ENCODE results near the gene TCERG1L. TPM values are rescaled to one million over a fixed set of nuclear protein-coding genes. Genes with fewer than 3 reads are reported as not detected.

Gene TCERG1L
- total RNA-seq, 2 donors from 2014 or later, result not detected

GRCh38 chr10:131231965-131232541, 79.5 kb downstream of the TCERG1L start:
- ATAC-seq (no peak), DNase-seq (no peak)
- Mint-ChIP-seq H3K4me1 (no peaks in the 10 kb centered on the region), H3K27ac (no peak overlapping the region), H3K36me3 (ENCODE audit: low read depth) (no peaks in the 10 kb centered on the region), H3K27me3 (peaks cover 4% of the 10 kb centered on the region), H3K4me3 (no peak overlapping the region)
- H3K9me3 ChIP-seq (ENCODE audit: control insufficient read depth, low read length, poor library complexity, severe bottlenecking), result no peaks in the 10 kb centered on the region

- Mint-ChIP-seq H3K4me1 (no peaks in the 10 kb centered on the region), H3K27ac (no peak overlapping the region), H3K27me3 (peaks cover 3% of the 10 kb centered on the region), H3K36me3 (ENCODE audit: low read depth) (no peaks in the 10 kb centered on the region), H3K4me3 (no peak overlapping the region)
- ATAC-seq, result no peak
- no peak for DNase-seq
- no peaks in the 10 kb centered on the region for H3K9me3 ChIP-seq (ENCODE audit: control insufficient read depth, low read length, poor library complexity, severe bottlenecking)
These were observed 80.1 kb downstream of the TCERG1L start for GRCh38 chr10:131231323-131231964.

- Mint-ChIP-seq H3K27ac (no peak overlapping the region), H3K27me3 (no peaks in the 10 kb centered on the region), H3K4me1 (no peaks in the 10 kb centered on the region), H3K36me3 (ENCODE audit: low read depth) (no peaks in the 10 kb centered on the region), H3K4me3 (no peak overlapping the region)
- no peaks in the 10 kb centered on the region for H3K9me3 ChIP-seq (ENCODE audit: control insufficient read depth, low read length, poor library complexity, severe bottlenecking)
- DNase-seq (no peak), ATAC-seq (no peak)
These were observed 80.7 kb downstream of the TCERG1L start for GRCh38 chr10:131230641-131231322.

GRCh38 chr10:131230166-131230565, 81.4 kb downstream of the TCERG1L start:
- no peaks in the 10 kb centered on the region for H3K4me1 Mint-ChIP-seq
- no peak for ATAC-seq
- no peak for DNase-seq
- no peaks in the 10 kb centered on the region for H3K9me3 ChIP-seq (ENCODE audit: control insufficient read depth, low read length, poor library complexity, severe bottlenecking)
- H3K27ac Mint-ChIP-seq, result no peak overlapping the region
- no peaks in the 10 kb centered on the region for H3K27me3 Mint-ChIP-seq
- no peaks in the 10 kb centered on the region for H3K36me3 Mint-ChIP-seq (ENCODE audit: low read depth)
- no peak overlapping the region for H3K4me3 Mint-ChIP-seq

- no peaks in the 10 kb centered on the region for H3K9me3 ChIP-seq (ENCODE audit: control insufficient read depth, low read length, poor library complexity, severe bottlenecking)
- Mint-ChIP-seq H3K36me3 (ENCODE audit: low read depth) (no peaks in the 10 kb centered on the region), H3K4me1 (no peaks in the 10 kb centered on the region), H3K27ac (no peak overlapping the region), H3K4me3 (no peak overlapping the region), H3K27me3 (no peaks in the 10 kb centered on the region)
- DNase-seq (no peak), ATAC-seq (no peak)
These were observed 84.3 kb downstream of the TCERG1L start for GRCh38 chr10:131227163-131227740.

- no peaks in the 10 kb centered on the region for H3K9me3 ChIP-seq (ENCODE audit: control insufficient read depth, low read length, poor library complexity, severe bottlenecking)
- DNase-seq (no peak), ATAC-seq (no peak)
- H3K27ac Mint-ChIP-seq, result no peak overlapping the region
- no peak overlapping the region for H3K4me3 Mint-ChIP-seq
- H3K27me3 Mint-ChIP-seq, result no peaks in the 10 kb centered on the region
- no peaks in the 10 kb centered on the region for H3K4me1 Mint-ChIP-seq
- no peaks in the 10 kb centered on the region for H3K36me3 Mint-ChIP-seq (ENCODE audit: low read depth)
These were observed 84.9 kb downstream of the TCERG1L start for GRCh38 chr10:131226446-131227162.

GRCh38 chr10:131224106-131224505, 87.4 kb downstream of the TCERG1L start:
- Mint-ChIP-seq H3K27ac (no peak overlapping the region), H3K36me3 (ENCODE audit: low read depth) (no peaks in the 10 kb centered on the region), H3K27me3 (no peaks in the 10 kb centered on the region), H3K4me3 (no peak overlapping the region), H3K4me1 (no peaks in the 10 kb centered on the region)
- no peak for ATAC-seq
- DNase-seq, result no peak
- no peaks in the 10 kb centered on the region for H3K9me3 ChIP-seq (ENCODE audit: control insufficient read depth, low read length, poor library complexity, severe bottlenecking)

- Mint-ChIP-seq H3K4me1 (no peaks in the 10 kb centered on the region), H3K27me3 (no peaks in the 10 kb centered on the region), H3K36me3 (ENCODE audit: low read depth) (no peaks in the 10 kb centered on the region), H3K4me3 (no peak overlapping the region), H3K27ac (no peak overlapping the region)
- DNase-seq (no peak), ATAC-seq (no peak)
- H3K9me3 ChIP-seq (ENCODE audit: control insufficient read depth, low read length, poor library complexity, severe bottlenecking), result no peaks in the 10 kb centered on the region
These were observed 88.1 kb downstream of the TCERG1L start for GRCh38 chr10:131223422-131223821.

GRCh38 chr10:131222986-131223385, 88.5 kb downstream of the TCERG1L start:
- no peaks in the 10 kb centered on the region for H3K9me3 ChIP-seq (ENCODE audit: control insufficient read depth, low read length, poor library complexity, severe bottlenecking)
- DNase-seq, result no peak
- H3K4me3 Mint-ChIP-seq, result no peak overlapping the region
- H3K4me1 Mint-ChIP-seq, result no peaks in the 10 kb centered on the region
- no peaks in the 10 kb centered on the region for H3K27me3 Mint-ChIP-seq
- H3K27ac Mint-ChIP-seq, result no peak overlapping the region
- H3K36me3 Mint-ChIP-seq (ENCODE audit: low read depth), result no peaks in the 10 kb centered on the region
- ATAC-seq, result no peak

- Mint-ChIP-seq H3K4me1 (no peaks in the 10 kb centered on the region), H3K27me3 (no peaks in the 10 kb centered on the region), H3K4me3 (no peak overlapping the region), H3K36me3 (ENCODE audit: low read depth) (no peaks in the 10 kb centered on the region), H3K27ac (no peak overlapping the region)
- no peak for DNase-seq
- H3K9me3 ChIP-seq (ENCODE audit: control insufficient read depth, low read length, poor library complexity, severe bottlenecking), result no peaks in the 10 kb centered on the region
- no peak for ATAC-seq
These were observed 89.8 kb downstream of the TCERG1L start for GRCh38 chr10:131221632-131222277.

- DNase-seq, result no peak
- no peaks in the 10 kb centered on the region for H3K27me3 Mint-ChIP-seq
- no peak overlapping the region for H3K27ac Mint-ChIP-seq
- no peak overlapping the region for H3K4me3 Mint-ChIP-seq
- ATAC-seq, result no peak
- no peaks in the 10 kb centered on the region for H3K36me3 Mint-ChIP-seq (ENCODE audit: low read depth)
- H3K4me1 Mint-ChIP-seq, result no peaks in the 10 kb centered on the region
- no peaks in the 10 kb centered on the region for H3K9me3 ChIP-seq (ENCODE audit: control insufficient read depth, low read length, poor library complexity, severe bottlenecking)
These were observed 90.8 kb downstream of the TCERG1L start for GRCh38 chr10:131220601-131221171.

GRCh38 chr10:131219955-131220489, 91.5 kb downstream of the TCERG1L start:
- no peak for ATAC-seq
- no peak overlapping the region for H3K4me3 Mint-ChIP-seq
- H3K4me1 Mint-ChIP-seq, result no peaks in the 10 kb centered on the region
- DNase-seq, result no peak
- H3K27ac Mint-ChIP-seq, result no peak overlapping the region
- H3K27me3 Mint-ChIP-seq, result no peaks in the 10 kb centered on the region
- H3K9me3 ChIP-seq (ENCODE audit: control insufficient read depth, low read length, poor library complexity, severe bottlenecking), result no peaks in the 10 kb centered on the region
- no peaks in the 10 kb centered on the region for H3K36me3 Mint-ChIP-seq (ENCODE audit: low read depth)

All from T-helper 17 cell (primary cell).